Loucy (cell line): Measurements from ENCODE around the gene MICU1.
"Not testable (repeated sequence)": the region's sequence is repeated elsewhere in the genome, so short reads cannot be mapped to it uniquely, and the experiment has no call there.

Experiments
- H2AFZ ChIP-seq: fragments of 200-600 bp; sonication (generic); 2 replicates; pipeline ENCODE4 v1.6.0; 2016; ENCODE audit warnings: antibody characterized with exemption, mild to moderate bottlenecking, low read length, moderate library complexity
- H3F3A ChIP-seq: fragments of 200-600 bp; 2 replicates; pipeline ENCODE4 v1.6.0; 2016; ENCODE audit warnings: antibody characterized with exemption, low read depth, mild to moderate bottlenecking
- H3K27me3 ChIP-seq: fragments of 200-600 bp; sonication (generic); 2 replicates; pipeline ENCODE4 v1.6.1; 2014; ENCODE audit warnings: low read length, mild to moderate bottlenecking; ENCODE audit not compliant: insufficient read depth, poor library complexity, severe bottlenecking
- H3K36me3 ChIP-seq: fragments of 200-600 bp; sonication (generic); 2 replicates; pipeline ENCODE4 v1.6.1; 2016; ENCODE audit warnings: low read length; ENCODE audit not compliant: insufficient read depth
- H3K4me1 ChIP-seq: fragments of 200-600 bp; sonication (generic); 2 replicates; pipeline ENCODE4 v1.5.1; 2014; ENCODE audit warnings: low read length, mild to moderate bottlenecking; ENCODE audit not compliant: insufficient read depth, poor library complexity, severe bottlenecking
- H3K4me2 ChIP-seq: fragments of 200-600 bp; sonication (generic); 2 replicates; pipeline ENCODE4 v1.6.0; 2014; ENCODE audit warnings: antibody characterized with exemption, low read length, low read depth, mild to moderate bottlenecking; ENCODE audit not compliant: poor library complexity, severe bottlenecking
- H3K4me3 ChIP-seq: fragments of 200-600 bp; sonication (generic); 2 replicates; pipeline ENCODE4 v1.5.1; 2014; ENCODE audit warnings: low read length, mild to moderate bottlenecking, mixed read lengths; ENCODE audit not compliant: poor library complexity, severe bottlenecking
- H3K79me2 ChIP-seq: fragments of 200-600 bp; sonication (generic); 2 replicates; pipeline ENCODE4 v1.6.1; 2014; ENCODE audit warnings: low read length; ENCODE audit not compliant: insufficient read depth
- H3K9ac ChIP-seq: fragments of 200-600 bp; sonication (generic); 2 replicates; pipeline ENCODE4 v1.6.0; 2014; ENCODE audit warnings: mild to moderate bottlenecking, low read depth, low read length, moderate library complexity; ENCODE audit not compliant: poor library complexity, severe bottlenecking
- H3K9me2 ChIP-seq: fragments of 200-600 bp; sonication (generic); replicated peaks from 2 replicates; pipeline ENCODE4 v1.6.1; 2016; ENCODE audit warnings: low read depth, low read length, mixed read lengths
- H3K9me3 ChIP-seq: fragments of 200-600 bp; sonication (generic); 2 replicates; pipeline ENCODE4 v1.6.1; 2014; ENCODE audit warnings: mild to moderate bottlenecking, antibody characterized with exemption, low read length, low read depth; ENCODE audit not compliant: insufficient read depth
- H4K20me1 ChIP-seq: fragments of 200-600 bp; sonication (generic); 2 replicates; pipeline ENCODE4 v1.6.0; 2014; ENCODE audit warnings: antibody characterized with exemption, low read length, mild to moderate bottlenecking; ENCODE audit not compliant: insufficient read depth, poor library complexity, severe bottlenecking
- EZH2phosphoT487 ChIP-seq: fragments of 200-600 bp; IDR thresholded peaks from 2 replicates; pipeline ENCODE4 v1.6.1; 2018; ENCODE audit warnings: antibody characterized with exemption, mild to moderate bottlenecking, moderate library complexity, borderline replicate concordance
- TF ChIP-seq, protein P1 (sequence below): fragments of 200-600 bp; sonication (generic); conservative IDR thresholded peaks from 2 replicates; pipeline ENCODE4 v1.5.1; 2014; ENCODE audit warnings: mild to moderate bottlenecking, antibody characterized with exemption, low read length

MICU1 gene

GRCh38 chr10:72435570-72435969, 190.3 kb downstream of the MICU1 start:
- Histone ChIP-seq H4K20me1 (no peaks in the 10 kb centered on the region), H3K27me3 (no peaks in the 10 kb centered on the region), H3K9ac (no peak overlapping the region), H3K4me2 (no peak overlapping the region), H3K4me1 (no peaks in the 10 kb centered on the region), H3K79me2 (no peaks in the 10 kb centered on the region), H3K4me3 (no peak overlapping the region), H2AFZ (no peak overlapping the region), H3K36me3 (no peaks in the 10 kb centered on the region), H3K9me2 (no peaks in the 10 kb centered on the region), H3F3A (no peaks in the 10 kb centered on the region), H3K9me3 (no peaks in the 10 kb centered on the region)
- TF ChIP-seq, protein P1, sequence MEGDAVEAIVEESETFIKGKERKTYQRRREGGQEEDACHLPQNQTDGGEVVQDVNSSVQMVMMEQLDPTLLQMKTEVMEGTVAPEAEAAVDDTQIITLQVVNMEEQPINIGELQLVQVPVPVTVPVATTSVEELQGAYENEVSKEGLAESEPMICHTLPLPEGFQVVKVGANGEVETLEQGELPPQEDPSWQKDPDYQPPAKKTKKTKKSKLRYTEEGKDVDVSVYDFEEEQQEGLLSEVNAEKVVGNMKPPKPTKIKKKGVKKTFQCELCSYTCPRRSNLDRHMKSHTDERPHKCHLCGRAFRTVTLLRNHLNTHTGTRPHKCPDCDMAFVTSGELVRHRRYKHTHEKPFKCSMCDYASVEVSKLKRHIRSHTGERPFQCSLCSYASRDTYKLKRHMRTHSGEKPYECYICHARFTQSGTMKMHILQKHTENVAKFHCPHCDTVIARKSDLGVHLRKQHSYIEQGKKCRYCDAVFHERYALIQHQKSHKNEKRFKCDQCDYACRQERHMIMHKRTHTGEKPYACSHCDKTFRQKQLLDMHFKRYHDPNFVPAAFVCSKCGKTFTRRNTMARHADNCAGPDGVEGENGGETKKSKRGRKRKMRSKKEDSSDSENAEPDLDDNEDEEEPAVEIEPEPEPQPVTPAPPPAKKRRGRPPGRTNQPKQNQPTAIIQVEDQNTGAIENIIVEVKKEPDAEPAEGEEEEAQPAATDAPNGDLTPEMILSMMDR: no peak
- no peak for TF ChIP-seq EZH2phosphoT487

DNA sequence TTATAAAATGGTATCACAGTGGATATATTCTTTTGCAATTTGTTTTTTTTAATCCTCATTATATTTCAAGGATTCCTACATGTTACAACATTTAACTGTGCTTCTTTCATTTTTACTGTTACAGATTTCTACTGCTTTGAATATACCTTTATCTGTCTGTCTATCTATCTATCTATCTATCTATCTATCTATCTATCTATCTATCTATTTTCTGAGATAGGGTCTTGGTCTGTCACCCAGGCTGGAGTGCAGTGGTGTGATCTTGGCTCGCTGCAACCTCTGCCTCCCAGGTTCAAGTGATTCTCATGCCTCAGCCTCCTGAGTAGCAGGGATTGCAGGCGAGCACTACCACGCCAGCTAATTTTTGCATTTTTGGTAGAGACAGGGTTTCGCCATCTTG, 194.9 kb downstream of the MICU1 start:
- not testable (repeated sequence) for H3F3A ChIP-seq, H3K9me3 ChIP-seq, H3K9ac ChIP-seq, H3K27me3 ChIP-seq, H3K79me2 ChIP-seq, H3K36me3 ChIP-seq, H4K20me1 ChIP-seq, H3K4me2 ChIP-seq, H3K4me1 ChIP-seq, H2AFZ ChIP-seq, H3K4me3 ChIP-seq, H3K9me2 ChIP-seq

DNA sequence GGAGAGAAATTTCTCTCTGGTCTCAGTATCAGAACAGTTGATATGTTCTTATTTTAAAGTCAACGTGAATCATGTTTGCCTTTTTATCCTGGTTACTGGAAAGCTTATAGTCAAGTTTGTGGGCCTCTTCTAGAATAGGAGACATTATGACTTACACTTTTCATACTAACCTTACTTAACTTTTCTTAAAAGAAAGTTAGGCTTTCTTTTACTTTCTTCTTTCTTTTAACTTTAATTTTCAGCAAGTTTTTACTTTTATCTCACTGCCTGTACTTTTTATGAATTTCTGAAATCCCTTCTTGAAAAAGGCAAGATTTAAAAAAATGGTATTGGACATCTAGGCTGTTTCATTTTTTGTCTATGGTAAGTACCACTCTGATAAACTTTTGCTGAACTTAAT, 195.9 kb downstream of the MICU1 start:
- Histone ChIP-seq H3F3A (no peaks in the 10 kb centered on the region), H3K36me3 (no peaks in the 10 kb centered on the region), H3K4me1 (no peaks in the 10 kb centered on the region), H3K9me2 (no peaks in the 10 kb centered on the region), H3K4me3 (no peak overlapping the region), H2AFZ (no peak overlapping the region), H3K27me3 (no peaks in the 10 kb centered on the region), H4K20me1 (no peaks in the 10 kb centered on the region), H3K9ac (no peak overlapping the region), H3K9me3 (no peaks in the 10 kb centered on the region), H3K79me2 (no peaks in the 10 kb centered on the region), H3K4me2 (no peak overlapping the region)
- TF ChIP-seq, protein P1: no peak
- TF ChIP-seq EZH2phosphoT487: no peak

DNA sequence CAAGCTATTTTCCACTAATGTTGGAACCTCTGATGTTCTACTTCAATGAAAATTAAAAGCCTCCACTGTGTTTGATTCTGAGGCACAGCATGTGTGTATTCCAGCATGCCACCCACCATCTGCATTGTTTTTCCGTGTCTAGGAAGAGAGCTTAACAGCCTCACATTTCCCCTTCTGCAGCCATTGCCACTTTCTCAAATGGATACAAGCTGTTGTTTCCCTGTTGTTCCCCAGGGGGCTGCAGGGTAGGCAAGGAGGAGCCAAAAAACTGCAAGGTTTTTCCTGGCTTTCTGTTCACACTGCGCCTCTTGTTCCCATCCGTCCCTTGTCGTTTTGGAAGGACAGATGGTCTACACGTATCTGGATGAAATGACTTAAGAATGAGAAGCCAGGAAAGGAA, 198.9 kb downstream of the MICU1 start:
- no peaks in the 10 kb centered on the region for H3K9me2 ChIP-seq
- no peak overlapping the region for H3K9ac ChIP-seq
- H4K20me1 ChIP-seq: no peaks in the 10 kb centered on the region
- H3F3A ChIP-seq: no peaks in the 10 kb centered on the region
- H3K4me2 ChIP-seq: no peak overlapping the region
- H2AFZ ChIP-seq: no peak overlapping the region
- no peaks in the 10 kb centered on the region for H3K9me3 ChIP-seq
- TF ChIP-seq, protein P1: no peak
- no peak for TF ChIP-seq EZH2phosphoT487
- no peaks in the 10 kb centered on the region for H3K27me3 ChIP-seq
- H3K79me2 ChIP-seq: no peaks in the 10 kb centered on the region
- H3K4me1 ChIP-seq: peaks cover 5% of the 10 kb centered on the region
- peaks cover 5% of the 10 kb centered on the region; the same call in 1 of the 2 replicates for H3K36me3 ChIP-seq
- no peak overlapping the region for H3K4me3 ChIP-seq
